ENCODE data around the gene BARD1. TPM values are rescaled to one million over a fixed set of nuclear protein-coding genes. Genes with fewer than 3 reads are reported as not detected.
"Not testable (repeated sequence)": the region's sequence is repeated elsewhere in the genome, so short reads cannot be mapped to it uniquely, and the experiment has no call there.

The BARD1 gene
- total and polyA plus RNA-seq, 2 experiments from 2014 or later: 7.7 to 11.8 TPM

GRCh38 chr2:214737188-214737587 lies 72.3 kb downstream of the BARD1 start:
- Histone ChIP-seq H3K79me2 (ENCODE audit: insufficient read depth) (no peaks in the 10 kb centered on the region), H2AFZ (no peak overlapping the region), H3K9ac (no peak overlapping the region), H3K4me1 (ENCODE audit: insufficient read depth) (no peaks in the 10 kb centered on the region), H3K4me2 (ENCODE audit: unreplicated experiment) (no peak overlapping the region), H3K27me3 (replicated peaks; ENCODE audit: insufficient read depth) (no peaks in the 10 kb centered on the region), H3K27ac (no peak overlapping the region), H3K4me3 (no peak overlapping the region), H3K9me3 (ENCODE audit: low read depth) (no peaks in the 10 kb centered on the region), H3F3A (ENCODE audit: insufficient read depth) (no peaks in the 10 kb centered on the region), H3K36me3 (ENCODE audit: low read depth) (no peaks in the 10 kb centered on the region), H3K9me2 (ENCODE audit: insufficient read depth) (no peaks in the 10 kb centered on the region), H4K20me1 (ENCODE audit: insufficient read depth) (no peaks in the 10 kb centered on the region)
- in situ Hi-C loops (cut with MboI): no loop called here
- TF ChIP-seq EZH2phosphoT487 (IDR thresholded peaks at IDR 0.05; ENCODE audit: insufficient read depth, low read depth) (no peak), EZH2 (IDR thresholded peaks at IDR 0.05; ENCODE audit: insufficient read depth, poor library complexity, severe bottlenecking) (no peak)
- WGBS, 2 experiments (ENCODE audit: low coverage in 1 of 2, low lambda C conversion rate in 2 of 2, missing lambda C conversion rate in 2 of 2): 95 to 98% methylated on average over 3 of the region's 3 CpGs
- DNase-seq: no peak

- H3K27ac ChIP-seq: no peak overlapping the region
- in situ Hi-C loops (cut with MboI): no loop called here
- 92 to 96% methylated on average over 3 of the region's 3 CpGs for WGBS, 2 experiments (ENCODE audit: low coverage in 1 of 2, low lambda C conversion rate in 2 of 2, missing lambda C conversion rate in 2 of 2)
- H3K9me2 ChIP-seq (ENCODE audit: insufficient read depth): no peaks in the 10 kb centered on the region
- no peak for DNase-seq
- H3K36me3 ChIP-seq (ENCODE audit: low read depth): peaks cover 10% of the 10 kb centered on the region; the same call in 1 of the 2 replicates
- H3K4me3 ChIP-seq: no peak overlapping the region
- H2AFZ ChIP-seq: no peak overlapping the region
- no peaks in the 10 kb centered on the region for H3K27me3 ChIP-seq (replicated peaks; ENCODE audit: insufficient read depth)
- no peaks in the 10 kb centered on the region for H3K79me2 ChIP-seq (ENCODE audit: insufficient read depth)
- TF ChIP-seq EZH2 (IDR thresholded peaks at IDR 0.05; ENCODE audit: insufficient read depth, poor library complexity, severe bottlenecking): no peak
- TF ChIP-seq EZH2phosphoT487 (IDR thresholded peaks at IDR 0.05; ENCODE audit: insufficient read depth, low read depth): no peak
- no peaks in the 10 kb centered on the region for H4K20me1 ChIP-seq (ENCODE audit: insufficient read depth)
- no peak overlapping the region for H3K4me2 ChIP-seq (ENCODE audit: unreplicated experiment)
- H3K9ac ChIP-seq: no peak overlapping the region
- H3K9me3 ChIP-seq (ENCODE audit: low read depth): no peaks in the 10 kb centered on the region
- no peaks in the 10 kb centered on the region for H3F3A ChIP-seq (ENCODE audit: insufficient read depth)
- H3K4me1 ChIP-seq (ENCODE audit: insufficient read depth): no peaks in the 10 kb centered on the region
Measured at GRCh38 chr2:214730800-214731407, 78.6 kb downstream of the BARD1 start.

GRCh38 chr2:214730248-214730647 lies 79.2 kb downstream of the BARD1 start:
- Histone ChIP-seq H3K9ac (no peak overlapping the region), H4K20me1 (ENCODE audit: insufficient read depth) (no peaks in the 10 kb centered on the region), H3K36me3 (ENCODE audit: low read depth) (peaks cover 10% of the 10 kb centered on the region; the same call in 1 of the 2 replicates), H3K9me3 (ENCODE audit: low read depth) (no peaks in the 10 kb centered on the region), H3K27me3 (replicated peaks; ENCODE audit: insufficient read depth) (no peaks in the 10 kb centered on the region), H2AFZ (no peak overlapping the region), H3K27ac (no peak overlapping the region), H3K4me2 (ENCODE audit: unreplicated experiment) (no peak overlapping the region), H3K4me1 (ENCODE audit: insufficient read depth) (no peaks in the 10 kb centered on the region), H3K9me2 (ENCODE audit: insufficient read depth) (no peaks in the 10 kb centered on the region), H3K4me3 (no peak overlapping the region), H3F3A (ENCODE audit: insufficient read depth) (no peaks in the 10 kb centered on the region), H3K79me2 (ENCODE audit: insufficient read depth) (no peaks in the 10 kb centered on the region)
- in situ Hi-C loops (cut with MboI): no loop called here
- TF ChIP-seq EZH2phosphoT487 (IDR thresholded peaks at IDR 0.05; ENCODE audit: insufficient read depth, low read depth) (no peak), EZH2 (IDR thresholded peaks at IDR 0.05; ENCODE audit: insufficient read depth, poor library complexity, severe bottlenecking) (no peak)
- WGBS, 2 experiments (ENCODE audit: low coverage in 1 of 2, low lambda C conversion rate in 2 of 2, missing lambda C conversion rate in 2 of 2): 82 to 88% methylated on average over 3 of the region's 3 CpGs
- no peak for DNase-seq

- H3F3A ChIP-seq (ENCODE audit: insufficient read depth): no peaks in the 10 kb centered on the region
- H3K9ac ChIP-seq: no peak overlapping the region
- H3K27me3 ChIP-seq (replicated peaks; ENCODE audit: insufficient read depth): no peaks in the 10 kb centered on the region
- no peak overlapping the region for H3K27ac ChIP-seq
- no peaks in the 10 kb centered on the region for H4K20me1 ChIP-seq (ENCODE audit: insufficient read depth)
- H2AFZ ChIP-seq: no peak overlapping the region
- DNase-seq: no peak
- H3K79me2 ChIP-seq (ENCODE audit: insufficient read depth): no peaks in the 10 kb centered on the region
- peaks cover 10% of the 10 kb centered on the region; the same call in 1 of the 2 replicates for H3K36me3 ChIP-seq (ENCODE audit: low read depth)
- WGBS, 2 experiments (ENCODE audit: low coverage in 1 of 2, low lambda C conversion rate in 2 of 2, missing lambda C conversion rate in 2 of 2): 97 to 100% methylated on average over 1 of the region's 1 CpG
- H3K4me3 ChIP-seq: no peak overlapping the region
- H3K9me3 ChIP-seq (ENCODE audit: low read depth): no peaks in the 10 kb centered on the region
- H3K9me2 ChIP-seq (ENCODE audit: insufficient read depth): no peaks in the 10 kb centered on the region
- no peak overlapping the region for H3K4me2 ChIP-seq (ENCODE audit: unreplicated experiment)
- TF ChIP-seq EZH2phosphoT487 (IDR thresholded peaks at IDR 0.05; ENCODE audit: insufficient read depth, low read depth): no peak
- no peak for TF ChIP-seq EZH2 (IDR thresholded peaks at IDR 0.05; ENCODE audit: insufficient read depth, poor library complexity, severe bottlenecking)
- no peaks in the 10 kb centered on the region for H3K4me1 ChIP-seq (ENCODE audit: insufficient read depth)
- in situ Hi-C loops (cut with MboI): no loop called here
Measured at GRCh38 chr2:214724741-214725140, 84.7 kb downstream of the BARD1 start.

- H3K79me2 ChIP-seq (ENCODE audit: insufficient read depth); H3K9me3 ChIP-seq (ENCODE audit: low read depth); H3K4me2 ChIP-seq (ENCODE audit: unreplicated experiment); H4K20me1 ChIP-seq (ENCODE audit: insufficient read depth); H3K9ac ChIP-seq; H3K9me2 ChIP-seq (ENCODE audit: insufficient read depth); H3K36me3 ChIP-seq (ENCODE audit: low read depth); in situ Hi-C loops (cut with MboI); H3F3A ChIP-seq (ENCODE audit: insufficient read depth); DNase-seq; H2AFZ ChIP-seq; H3K27ac ChIP-seq; H3K4me3 ChIP-seq; H3K27me3 ChIP-seq (replicated peaks; ENCODE audit: insufficient read depth); H3K4me1 ChIP-seq (ENCODE audit: insufficient read depth): not testable (repeated sequence)
- 97 to 100% methylated on average over 3 of the region's 3 CpGs for WGBS, 2 experiments (ENCODE audit: low coverage in 1 of 2, low lambda C conversion rate in 2 of 2, missing lambda C conversion rate in 2 of 2)
Measured at GRCh38 chr2:214717837-214718236, 91.6 kb downstream of the BARD1 start.
